Measurements from ENCODE around the gene CSE1L. TPM values are rescaled to one million over a fixed set of nuclear protein-coding genes. Genes with fewer than 3 reads are reported as not detected.
A peak's percentile ranks its signal among the peaks of the same experiment; 100 is the strongest.
"Not testable (repeated sequence)": the region's sequence is repeated elsewhere in the genome, so short reads cannot be mapped to it uniquely, and the experiment has no call there.

CSE1L gene
- total RNA-seq, 2 experiments from 2014 or later, result 115 TPM

DNA sequence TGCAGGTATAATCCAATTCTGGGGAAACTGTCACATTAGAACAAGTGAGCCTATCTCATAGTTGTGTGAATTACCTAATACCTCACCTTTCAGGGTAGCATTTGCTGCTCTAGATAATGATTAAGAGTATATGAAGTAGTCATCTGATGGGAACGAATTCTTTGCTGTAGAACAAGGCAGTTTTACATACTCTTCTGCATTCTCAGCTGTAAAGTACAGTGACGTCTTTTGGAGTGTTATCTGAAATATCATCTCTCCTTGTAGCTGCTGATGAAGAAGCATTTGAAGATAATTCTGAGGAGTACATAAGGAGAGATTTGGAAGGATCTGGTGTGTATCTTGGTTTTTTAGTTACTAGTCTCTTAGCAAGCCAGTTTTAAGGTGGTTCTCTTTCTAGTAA lies 28.4 kb downstream of the CSE1L start:
- TF ChIP-seq, protein P1, sequence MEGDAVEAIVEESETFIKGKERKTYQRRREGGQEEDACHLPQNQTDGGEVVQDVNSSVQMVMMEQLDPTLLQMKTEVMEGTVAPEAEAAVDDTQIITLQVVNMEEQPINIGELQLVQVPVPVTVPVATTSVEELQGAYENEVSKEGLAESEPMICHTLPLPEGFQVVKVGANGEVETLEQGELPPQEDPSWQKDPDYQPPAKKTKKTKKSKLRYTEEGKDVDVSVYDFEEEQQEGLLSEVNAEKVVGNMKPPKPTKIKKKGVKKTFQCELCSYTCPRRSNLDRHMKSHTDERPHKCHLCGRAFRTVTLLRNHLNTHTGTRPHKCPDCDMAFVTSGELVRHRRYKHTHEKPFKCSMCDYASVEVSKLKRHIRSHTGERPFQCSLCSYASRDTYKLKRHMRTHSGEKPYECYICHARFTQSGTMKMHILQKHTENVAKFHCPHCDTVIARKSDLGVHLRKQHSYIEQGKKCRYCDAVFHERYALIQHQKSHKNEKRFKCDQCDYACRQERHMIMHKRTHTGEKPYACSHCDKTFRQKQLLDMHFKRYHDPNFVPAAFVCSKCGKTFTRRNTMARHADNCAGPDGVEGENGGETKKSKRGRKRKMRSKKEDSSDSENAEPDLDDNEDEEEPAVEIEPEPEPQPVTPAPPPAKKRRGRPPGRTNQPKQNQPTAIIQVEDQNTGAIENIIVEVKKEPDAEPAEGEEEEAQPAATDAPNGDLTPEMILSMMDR (IDR thresholded peaks at IDR 0.05), result no peak
- Mint-ChIP-seq H3K27me3 (no peaks in the 10 kb centered on the region), H3K36me3 (ENCODE audit: low read depth) (peaks cover 35% of the 10 kb centered on the region), H3K9me3 (no peaks in the 10 kb centered on the region), H3K4me3 (no peak overlapping the region), H3K4me1 (ENCODE audit: low read depth) (peaks cover 3% of the 10 kb centered on the region), H3K27ac (no peak overlapping the region)
- ChIA-PET CTCF (interaction anchor here (0.9 to 1.5 kb wide), 3 partner anchors 12 to 176 kb away, joined by 3 to 5 read pairs (median 3); no protein-coding TSS in a partner anchor), POLR2A (no interaction called here)
- ATAC-seq (no peak), DNase-seq (no peak)
- intact Hi-C loops (cut with micrococcal nuclease), result no loop called here

DNA sequence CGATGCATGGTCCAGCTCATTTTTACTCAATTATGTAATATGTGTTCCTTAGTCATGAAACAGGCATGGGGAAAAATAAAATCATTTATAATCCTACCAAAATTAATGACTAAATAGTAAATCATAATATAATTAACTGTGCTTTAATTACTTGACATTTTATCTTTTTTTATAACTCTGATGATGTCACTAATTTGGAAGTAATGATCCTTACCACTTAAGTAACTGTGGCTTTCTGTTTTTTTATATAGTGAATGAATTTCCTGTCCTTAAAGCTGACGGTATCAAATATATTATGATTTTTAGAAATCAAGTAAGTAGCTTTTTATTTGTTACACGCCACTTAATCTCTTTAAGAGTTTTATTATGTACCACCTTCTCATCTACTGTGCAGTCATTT lies 32.2 kb downstream of the CSE1L start:
- DNase-seq (no peak), ATAC-seq (no peak)
- Mint-ChIP-seq H3K36me3 (ENCODE audit: low read depth) (peaks cover 34% of the 10 kb centered on the region), H3K4me1 (ENCODE audit: low read depth) (peaks cover 7% of the 10 kb centered on the region), H3K9me3 (no peaks in the 10 kb centered on the region), H3K27ac (no peak overlapping the region), H3K27me3 (no peaks in the 10 kb centered on the region), H3K4me3 (no peak overlapping the region)
- intact Hi-C loops (cut with micrococcal nuclease), result no loop called here
- ChIA-PET POLR2A (interaction anchor here (1.0 to 1.2 kb wide), 3 partner anchors 9 to 27 kb away, joined by 3 read pairs; no protein-coding TSS in a partner anchor), CTCF (interaction anchor here (0.7 kb wide), 2 partner anchors 65 to 138 kb away, joined by 3 to 4 read pairs; no protein-coding TSS in a partner anchor)
- TF ChIP-seq, protein P1 (IDR thresholded peaks at IDR 0.05), result no peak

DNA sequence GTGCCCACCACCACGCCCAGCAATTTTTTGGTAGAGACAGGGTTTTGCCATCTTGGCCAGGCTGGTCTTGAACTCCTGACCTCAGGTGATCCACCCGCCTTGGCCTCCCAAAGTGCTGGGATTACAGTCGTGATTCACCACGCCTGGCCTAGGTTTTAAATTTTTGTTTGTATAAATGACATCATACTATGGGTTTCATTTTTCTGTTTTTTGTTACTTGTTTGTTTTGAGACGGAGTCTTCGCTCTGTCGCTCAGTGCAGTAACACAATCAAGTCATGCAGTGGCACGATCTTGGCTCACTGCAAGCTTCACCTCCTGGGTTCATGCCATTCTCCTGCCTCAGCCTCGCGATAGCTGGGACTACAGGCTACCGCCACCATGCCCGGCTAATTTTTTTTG lies 36.2 kb downstream of the CSE1L start:
- ChIA-PET POLR2A (interaction anchor here (0.7 to 1.2 kb wide), 3 partner anchors 9 to 25 kb away, joined by 3 to 5 read pairs (median 3); no protein-coding TSS in a partner anchor), CTCF (interaction anchor here (0.7 to 1.1 kb wide), 3 partner anchors 9 to 164 kb away, joined by 3 to 5 read pairs (median 3); no protein-coding TSS in a partner anchor)
- intact Hi-C loops (cut with micrococcal nuclease); DNase-seq; H3K4me1 Mint-ChIP-seq (ENCODE audit: low read depth); H3K4me3 Mint-ChIP-seq; ATAC-seq; H3K27me3 Mint-ChIP-seq; H3K9me3 Mint-ChIP-seq; H3K27ac Mint-ChIP-seq: not testable (repeated sequence)
- H3K36me3 Mint-ChIP-seq (ENCODE audit: low read depth), result peaks cover 44% of the 10 kb centered on the region

DNA sequence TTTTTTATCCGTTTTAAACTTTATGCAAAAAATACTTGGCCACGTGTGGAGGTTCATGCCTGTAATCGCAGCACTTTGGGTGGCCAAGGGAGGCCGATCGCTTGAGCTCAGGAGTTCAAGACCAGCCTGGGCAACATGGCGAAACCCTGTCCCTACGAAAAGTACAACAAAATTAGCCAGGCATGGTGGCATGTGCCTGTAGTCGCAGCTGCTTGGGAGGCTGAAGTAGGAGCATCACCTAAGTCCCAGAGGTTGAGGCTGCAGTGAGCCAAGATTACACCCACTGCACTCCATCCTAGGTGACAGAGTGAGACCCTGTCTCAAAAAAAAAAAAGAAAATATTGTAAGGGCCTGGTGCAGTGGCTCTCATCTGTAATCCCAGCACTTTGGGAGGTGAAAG lies 45.0 kb downstream of the CSE1L start:
- TF ChIP-seq, protein P1 (IDR thresholded peaks at IDR 0.05), result no peak
- POLR2A ChIA-PET, result no interaction called here
- intact Hi-C loops (cut with micrococcal nuclease), result no loop called here
- no peaks in the 10 kb centered on the region for H3K4me1 Mint-ChIP-seq (ENCODE audit: low read depth)
- ATAC-seq, result no peak
- no peaks in the 10 kb centered on the region for H3K27me3 Mint-ChIP-seq
- CTCF ChIA-PET, result interaction anchor here (0.7 to 2.1 kb wide), 2 partner anchors 42 to 126 kb away, joined by 3 to 6 read pairs; no protein-coding TSS in a partner anchor
- peak overlapping the region; percentile 20 for H3K27ac Mint-ChIP-seq
- no peak for DNase-seq
- H3K9me3 Mint-ChIP-seq, result no peaks in the 10 kb centered on the region
- no peak overlapping the region for H3K4me3 Mint-ChIP-seq
- peaks cover 57% of the 10 kb centered on the region for H3K36me3 Mint-ChIP-seq (ENCODE audit: low read depth)

DNA sequence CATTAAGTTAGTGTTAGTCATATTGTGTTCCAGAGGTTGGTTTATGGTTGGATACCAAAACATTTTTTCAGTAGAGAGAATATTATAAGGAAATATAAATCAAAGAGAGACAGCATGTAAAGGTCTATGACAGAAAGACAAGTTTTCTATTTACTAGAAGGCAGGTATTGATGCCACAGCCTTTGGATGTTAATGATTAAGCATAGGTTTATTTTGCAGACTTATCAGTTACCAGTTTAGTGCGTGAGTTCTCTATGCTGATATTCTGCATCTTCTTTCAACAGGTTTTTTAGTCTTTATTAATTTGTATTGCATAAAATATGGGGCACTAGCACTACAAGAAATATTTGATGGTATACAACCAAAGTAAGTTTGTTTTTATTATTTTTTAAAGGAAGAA lies 45.6 kb downstream of the CSE1L start:
- DNase-seq (no peak), ATAC-seq (no peak)
- Mint-ChIP-seq H3K27ac (no peak overlapping the region), H3K36me3 (ENCODE audit: low read depth) (peaks cover 59% of the 10 kb centered on the region), H3K4me3 (no peak overlapping the region), H3K27me3 (no peaks in the 10 kb centered on the region), H3K9me3 (no peaks in the 10 kb centered on the region), H3K4me1 (ENCODE audit: low read depth) (no peaks in the 10 kb centered on the region)
- ChIA-PET POLR2A (no interaction called here), CTCF (no interaction called here)
- TF ChIP-seq, protein P1 (IDR thresholded peaks at IDR 0.05), result no peak
- intact Hi-C loops (cut with micrococcal nuclease), result no loop called here
